WTC11 (cell line): ENCODE results near the gene SLC44A3. TPM values are rescaled to one million over a fixed set of nuclear protein-coding genes. Genes with fewer than 3 reads are reported as not detected.

Experiments used
- ATAC-seq: fragments of 200-7000 bp; cut with Tn5 transposase; 2 replicates; pipeline ENCODE4 v1.10.0; 2021; ENCODE audit warnings: mild to moderate bottlenecking, moderate library complexity
- CTCF ChIA-PET: fragments of 300-600 bp; sonication (Branson Sonifier 250); formaldehyde crosslinking; loops from one replicate; lab custom pipeline; 2021; ENCODE audit warnings: antibody characterized with exemption; lab: Charles Lee
- POLR2A ChIA-PET: fragments of 350-600 bp; sonication (Branson Sonifier 250); formaldehyde crosslinking; loops from one replicate; lab custom pipeline; 2021; ENCODE audit warnings: antibody characterized with exemption; lab: Charles Lee
- DNase-seq: peaks from one replicate; pipeline ENCODE4 v3.0.0; 2021; ENCODE audit warnings: low spot score
- H3K27ac Mint-ChIP-seq: 2 replicates; pipeline ENCODE4 v1.8.0; 2021; ENCODE audit warnings: mixed read lengths
- H3K27me3 Mint-ChIP-seq: 2 replicates; pipeline ENCODE4 v1.8.0; 2021; ENCODE audit warnings: low read depth, mild to moderate bottlenecking, moderate library complexity, mixed read lengths
- H3K36me3 Mint-ChIP-seq: 2 replicates; pipeline ENCODE4 v1.8.0; 2021; ENCODE audit warnings: mixed read lengths
- H3K4me1 Mint-ChIP-seq: 2 replicates; pipeline ENCODE4 v1.8.0; 2022; ENCODE audit warnings: mixed read lengths
- H3K4me3 Mint-ChIP-seq: 2 replicates; pipeline ENCODE4 v1.8.0; 2021; ENCODE audit warnings: mild to moderate bottlenecking, moderate library complexity, mixed read lengths
- H3K9me3 Mint-ChIP-seq: 2 replicates; pipeline ENCODE4 v1.8.0; 2021; ENCODE audit warnings: mixed read lengths
- CBFB ChIP-seq: sonication (generic); formaldehyde crosslinking; IDR thresholded peaks from 2 replicates; pipeline ENCODE4 v1.8.1; 2022; ENCODE audit warnings: mild to moderate bottlenecking, low read depth, missing genetic modification reagents
- ELF4 ChIP-seq: sonication (generic); formaldehyde crosslinking; IDR thresholded peaks from 2 replicates; pipeline ENCODE4 v1.8.1; 2022; ENCODE audit warnings: low read depth, mild to moderate bottlenecking, moderate library complexity, missing genetic modification reagents
- EMX1 ChIP-seq: fragments of 250-450 bp; sonication (Bioruptor Pico); IDR thresholded peaks from 2 replicates; pipeline ENCODE4 v1.8.0; 2021; ENCODE audit warnings: mild to moderate bottlenecking
- FOXK1 ChIP-seq: sonication (generic); formaldehyde crosslinking; IDR thresholded peaks from 2 replicates; pipeline ENCODE4 v1.8.0; 2022; ENCODE audit warnings: mild to moderate bottlenecking, moderate library complexity, missing genetic modification reagents
- FOXP1 ChIP-seq: sonication (generic); formaldehyde crosslinking; IDR thresholded peaks from 2 replicates; pipeline ENCODE4 v1.8.0; 2022; ENCODE audit warnings: missing genetic modification reagents, mild to moderate bottlenecking, moderate library complexity, borderline replicate concordance
- GRHL2 ChIP-seq: fragments of 250-450 bp; sonication (Bioruptor Pico); IDR thresholded peaks from 2 replicates; pipeline ENCODE4 v1.8.0; 2022; ENCODE audit warnings: mild to moderate bottlenecking, moderate library complexity; ENCODE audit not compliant: insufficient replicate concordance, severe bottlenecking
- KAT7 ChIP-seq: sonication (generic); formaldehyde crosslinking; IDR thresholded peaks from 2 replicates; pipeline ENCODE4 v1.8.1; 2023; ENCODE audit warnings: missing genetic modification reagents, mild to moderate bottlenecking, borderline replicate concordance
- MXD4 ChIP-seq: fragments of 250-450 bp; sonication (Bioruptor Pico); IDR thresholded peaks from 2 replicates; pipeline ENCODE4 v1.8.0; 2021; ENCODE audit warnings: mild to moderate bottlenecking, moderate library complexity, borderline replicate concordance
- NFE2L1 ChIP-seq: sonication (generic); formaldehyde crosslinking; IDR thresholded peaks from 2 replicates; pipeline ENCODE4 v1.8.1; 2023; ENCODE audit warnings: missing genetic modification reagents
- NR3C1 ChIP-seq: sonication (generic); formaldehyde crosslinking; conservative IDR thresholded peaks from 2 replicates; pipeline ENCODE4 v1.8.1; 2023; ENCODE audit warnings: low read depth, mild to moderate bottlenecking, missing genetic modification reagents
- SMAD3 ChIP-seq: sonication (generic); formaldehyde crosslinking; IDR thresholded peaks from 2 replicates; pipeline ENCODE4 v1.8.0; 2022; ENCODE audit warnings: missing genetic modification reagents, mild to moderate bottlenecking, borderline replicate concordance
- SOX15 ChIP-seq: fragments of 250-450 bp; sonication (Bioruptor Pico); IDR thresholded peaks from 2 replicates; pipeline ENCODE4 v1.9.0; 2021; ENCODE audit warnings: mild to moderate bottlenecking
- TCF7 ChIP-seq: sonication (generic); formaldehyde crosslinking; IDR thresholded peaks from 2 replicates; pipeline ENCODE4 v1.8.0; 2022; ENCODE audit warnings: mild to moderate bottlenecking, low read depth, missing genetic modification reagents, moderate library complexity
- ZNF121 ChIP-seq: sonication (generic); formaldehyde crosslinking; IDR thresholded peaks from 2 replicates; pipeline ENCODE4 v1.8.0; 2023; ENCODE audit warnings: missing genetic modification reagents
- ZNF263 ChIP-seq: sonication (generic); formaldehyde crosslinking; IDR thresholded peaks from 2 replicates; pipeline ENCODE4 v1.8.1; 2022; ENCODE audit warnings: low read depth, mild to moderate bottlenecking, moderate library complexity, missing genetic modification reagents
- ZNF317 ChIP-seq: sonication (generic); formaldehyde crosslinking; IDR thresholded peaks from 2 replicates; pipeline ENCODE4 v1.8.1; 2023; ENCODE audit warnings: low read depth, mild to moderate bottlenecking, moderate library complexity, missing genetic modification reagents, borderline replicate concordance
- ZNF416 ChIP-seq: fragments of 250-450 bp; sonication (Bioruptor Pico); IDR thresholded peaks from 2 replicates; pipeline ENCODE4 v1.9.0; 2021; ENCODE audit warnings: mild to moderate bottlenecking, inconsistent platforms
- total RNA-seq: library from RNA; stranded (reverse); gene quantifications from 3 replicates; pipeline ENCODE4 v1.2.3, GENCODE V29; 2021
- TF ChIP-seq, protein P1 (sequence below): fragments of 250-450 bp; sonication (Bioruptor Pico); IDR thresholded peaks from 2 replicates; pipeline ENCODE4 v1.9.0; 2021; ENCODE audit warnings: moderate library complexity, mild to moderate bottlenecking, inconsistent platforms, borderline replicate concordance
- TF ChIP-seq, protein P2 (sequence below): sonication (generic); formaldehyde crosslinking; IDR thresholded peaks from 2 replicates; pipeline ENCODE4 v1.8.0; 2022; ENCODE audit warnings: mild to moderate bottlenecking, missing genetic modification reagents
- TF ChIP-seq, protein P3 (sequence below): fragments of 250-450 bp; sonication (Bioruptor Pico); conservative IDR thresholded peaks from 2 replicates; pipeline ENCODE4 v1.9.0; 2021; ENCODE audit warnings: mild to moderate bottlenecking
- TF ChIP-seq, protein P4 (sequence below): sonication (generic); formaldehyde crosslinking; conservative IDR thresholded peaks from 2 replicates; pipeline ENCODE4 v1.8.1; 2022; ENCODE audit warnings: mild to moderate bottlenecking, missing genetic modification reagents
- TF ChIP-seq, protein P5 (sequence below): sonication (generic); formaldehyde crosslinking; IDR thresholded peaks from 2 replicates; pipeline ENCODE4 v1.8.1; 2023; ENCODE audit warnings: mild to moderate bottlenecking, missing genetic modification reagents
- TF ChIP-seq, protein P6 (sequence below): fragments of 250-450 bp; sonication (Bioruptor Pico); IDR thresholded peaks from 2 replicates; pipeline ENCODE4 v1.8.0; 2021; ENCODE audit warnings: mild to moderate bottlenecking

SLC44A3 gene
- total RNA-seq, 1 experiment from 2014 or later = 4.7 TPM

DNA sequence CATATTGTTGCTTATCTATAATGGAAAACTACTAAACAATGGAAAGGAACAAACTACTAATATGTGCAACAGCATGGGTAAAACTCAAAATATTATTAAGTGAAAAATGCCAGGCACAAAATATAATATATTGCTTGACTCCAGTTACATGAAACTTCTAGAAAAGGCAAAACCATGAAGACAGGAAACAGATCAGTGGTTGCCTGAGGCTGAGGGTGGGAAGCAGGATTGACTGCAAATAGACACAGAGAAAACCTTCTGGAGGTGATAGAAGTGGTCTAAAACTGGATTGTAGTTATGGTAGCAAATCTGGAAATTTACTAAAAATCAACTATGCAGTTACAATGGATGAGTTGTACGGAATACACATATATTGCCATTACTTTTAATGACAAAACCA is 29.5 kb upstream of the SLC44A3 start:
- Mint-ChIP-seq H3K36me3 (no peaks in the 10 kb centered on the region), H3K4me3 (no peak overlapping the region), H3K27ac (no peak overlapping the region), H3K27me3 (no peaks in the 10 kb centered on the region), H3K9me3 (no peaks in the 10 kb centered on the region), H3K4me1 (peaks cover 10% of the 10 kb centered on the region)
- CTCF ChIA-PET = no interaction called here
- ATAC-seq = no peak
- POLR2A ChIA-PET = no interaction called here
- TF ChIP-seq NR3C1 (no peak), GRHL2 (CRISPR knock-in tag) (no peak), SMAD3 (CRISPR knock-in tag) (no peak), FOXP1 (CRISPR knock-in tag) (no peak), TCF7 (CRISPR knock-in tag) (no peak), ZNF263 (no peak), NFE2L1 (CRISPR knock-in tag) (no peak), ZNF416 (CRISPR knock-in tag) (no peak)
- TF ChIP-seq, protein P1, sequence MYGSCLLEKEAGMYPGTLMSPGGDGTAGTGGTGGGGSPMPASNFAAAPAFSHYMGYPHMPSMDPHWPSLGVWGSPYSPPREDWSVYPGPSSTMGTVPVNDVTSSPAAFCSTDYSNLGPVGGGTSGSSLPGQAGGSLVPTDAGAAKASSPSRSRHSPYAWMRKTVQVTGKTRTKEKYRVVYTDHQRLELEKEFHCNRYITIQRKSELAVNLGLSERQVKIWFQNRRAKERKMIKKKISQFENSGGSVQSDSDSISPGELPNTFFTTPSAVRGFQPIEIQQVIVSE = no peak
- DNase-seq = no peak

DNA sequence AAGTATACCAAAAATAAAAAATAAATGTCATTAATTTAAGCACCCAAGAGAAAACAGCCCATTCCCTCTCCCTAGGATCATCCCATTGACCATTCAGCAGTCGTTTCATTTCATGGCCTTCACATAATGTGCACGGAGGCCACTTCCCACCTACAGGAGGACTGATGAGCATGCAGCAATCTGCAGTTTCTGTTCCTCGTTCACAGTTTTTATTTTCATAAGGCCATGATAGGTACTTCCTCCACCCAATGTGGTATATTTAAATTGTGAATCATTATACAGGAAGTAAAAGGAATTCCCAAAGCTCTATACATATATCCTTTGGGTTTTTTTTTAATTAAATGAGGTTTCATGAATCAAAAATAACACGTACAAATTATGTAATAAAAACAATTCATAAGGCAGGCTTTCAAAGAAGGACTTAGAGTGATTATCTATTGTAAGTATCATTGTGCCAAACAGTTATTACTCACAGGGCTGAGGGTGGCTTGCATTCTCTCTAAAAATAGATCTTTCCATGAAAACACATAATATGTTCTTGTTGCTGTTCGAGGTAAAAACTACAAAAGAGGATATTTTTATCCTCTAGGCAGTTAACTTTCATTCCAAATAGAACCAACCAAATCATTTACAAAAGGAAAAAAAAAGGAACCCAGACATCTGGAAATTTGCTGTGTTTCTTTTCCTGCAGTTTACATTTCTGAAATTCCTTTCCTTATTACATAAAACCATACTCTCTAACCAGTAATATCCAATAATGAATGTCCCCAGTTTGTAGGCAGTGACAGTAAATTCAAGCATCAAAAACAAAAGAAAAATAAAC is 27.5 kb upstream of the SLC44A3 start:
- ChIA-PET POLR2A (no interaction called here), CTCF (interaction anchor here (0.8 kb wide), 1 partner anchor 265 kb away, joined by 3 read pairs; no protein-coding TSS in a partner anchor)
- no peaks in the 10 kb centered on the region for H3K9me3 Mint-ChIP-seq
- no peaks in the 10 kb centered on the region for H3K27me3 Mint-ChIP-seq
- H3K27ac Mint-ChIP-seq = no peak overlapping the region
- H3K4me1 Mint-ChIP-seq = peaks cover 10% of the 10 kb centered on the region
- DNase-seq (no peak), ATAC-seq (no peak)
- TF ChIP-seq ZNF416 (CRISPR knock-in tag) = no peak
- TF ChIP-seq, protein P2, sequence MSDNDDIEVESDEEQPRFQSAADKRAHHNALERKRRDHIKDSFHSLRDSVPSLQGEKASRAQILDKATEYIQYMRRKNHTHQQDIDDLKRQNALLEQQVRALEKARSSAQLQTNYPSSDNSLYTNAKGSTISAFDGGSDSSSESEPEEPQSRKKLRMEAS (CRISPR knock-in tag) = no peak
- TF ChIP-seq, protein P3, sequence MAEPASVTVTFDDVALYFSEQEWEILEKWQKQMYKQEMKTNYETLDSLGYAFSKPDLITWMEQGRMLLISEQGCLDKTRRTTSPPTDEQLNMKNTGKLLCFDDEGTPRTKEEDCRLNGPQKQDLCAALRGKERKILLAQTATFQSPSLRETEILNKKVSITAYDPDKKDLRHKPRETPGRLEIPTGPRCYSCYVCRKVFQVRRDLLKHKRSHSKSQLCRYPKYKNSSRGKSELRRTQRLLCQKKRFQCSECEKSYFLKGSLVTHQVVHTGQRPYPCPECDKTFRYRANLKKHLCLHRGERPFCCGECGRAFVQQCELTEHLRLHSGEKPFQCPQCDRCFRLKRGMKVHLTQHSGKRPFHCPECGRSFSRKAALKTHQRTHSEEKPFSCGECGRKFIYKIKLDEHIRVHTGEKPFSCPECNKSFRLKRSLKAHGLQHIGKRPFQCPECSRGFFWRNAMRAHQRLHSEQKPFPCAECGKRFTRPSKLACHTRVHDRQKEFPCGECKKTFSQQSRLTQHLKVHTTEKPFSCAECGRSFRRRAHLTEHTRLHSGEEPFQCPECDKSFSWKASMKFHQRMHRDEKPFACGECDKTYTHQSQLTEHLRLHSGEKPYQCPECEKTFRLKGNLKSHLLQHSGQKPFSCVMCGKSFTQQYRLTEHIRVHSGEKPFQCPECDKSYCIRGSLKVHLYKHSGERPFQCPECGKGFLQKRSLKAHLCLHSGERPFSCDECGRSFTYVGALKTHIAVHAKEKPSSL (CRISPR knock-in tag) = no peak
- no peak for TF ChIP-seq KAT7 (CRISPR knock-in tag)
- TF ChIP-seq, protein P4, sequence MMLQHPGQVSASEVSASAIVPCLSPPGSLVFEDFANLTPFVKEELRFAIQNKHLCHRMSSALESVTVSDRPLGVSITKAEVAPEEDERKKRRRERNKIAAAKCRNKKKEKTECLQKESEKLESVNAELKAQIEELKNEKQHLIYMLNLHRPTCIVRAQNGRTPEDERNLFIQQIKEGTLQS (CRISPR knock-in tag) = no peak
- TF ChIP-seq SOX15 (CRISPR knock-in tag) = no peak
- no peak for TF ChIP-seq FOXK1 (CRISPR knock-in tag)
- TF ChIP-seq MXD4 (CRISPR knock-in tag) = no peak
- TF ChIP-seq, protein P5, sequence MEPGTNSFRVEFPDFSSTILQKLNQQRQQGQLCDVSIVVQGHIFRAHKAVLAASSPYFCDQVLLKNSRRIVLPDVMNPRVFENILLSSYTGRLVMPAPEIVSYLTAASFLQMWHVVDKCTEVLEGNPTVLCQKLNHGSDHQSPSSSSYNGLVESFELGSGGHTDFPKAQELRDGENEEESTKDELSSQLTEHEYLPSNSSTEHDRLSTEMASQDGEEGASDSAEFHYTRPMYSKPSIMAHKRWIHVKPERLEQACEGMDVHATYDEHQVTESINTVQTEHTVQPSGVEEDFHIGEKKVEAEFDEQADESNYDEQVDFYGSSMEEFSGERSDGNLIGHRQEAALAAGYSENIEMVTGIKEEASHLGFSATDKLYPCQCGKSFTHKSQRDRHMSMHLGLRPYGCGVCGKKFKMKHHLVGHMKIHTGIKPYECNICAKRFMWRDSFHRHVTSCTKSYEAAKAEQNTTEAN (CRISPR knock-in tag) = no peak
- TF ChIP-seq ZNF317 = no peak
- TF ChIP-seq ZNF121 = no peak
- TF ChIP-seq SMAD3 (CRISPR knock-in tag) = no peak
- TF ChIP-seq EMX1 = no peak
- no peak for TF ChIP-seq ELF4 (CRISPR knock-in tag)
- TF ChIP-seq, protein P6, sequence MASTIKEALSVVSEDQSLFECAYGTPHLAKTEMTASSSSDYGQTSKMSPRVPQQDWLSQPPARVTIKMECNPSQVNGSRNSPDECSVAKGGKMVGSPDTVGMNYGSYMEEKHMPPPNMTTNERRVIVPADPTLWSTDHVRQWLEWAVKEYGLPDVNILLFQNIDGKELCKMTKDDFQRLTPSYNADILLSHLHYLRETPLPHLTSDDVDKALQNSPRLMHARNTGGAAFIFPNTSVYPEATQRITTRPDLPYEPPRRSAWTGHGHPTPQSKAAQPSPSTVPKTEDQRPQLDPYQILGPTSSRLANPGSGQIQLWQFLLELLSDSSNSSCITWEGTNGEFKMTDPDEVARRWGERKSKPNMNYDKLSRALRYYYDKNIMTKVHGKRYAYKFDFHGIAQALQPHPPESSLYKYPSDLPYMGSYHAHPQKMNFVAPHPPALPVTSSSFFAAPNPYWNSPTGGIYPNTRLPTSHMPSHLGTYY (CRISPR knock-in tag) = no peak
- TF ChIP-seq CBFB (CRISPR knock-in tag) = no peak
- no peak overlapping the region for H3K4me3 Mint-ChIP-seq
- H3K36me3 Mint-ChIP-seq = no peaks in the 10 kb centered on the region
